Endothelial cell of umbilical vein (primary cell): Measurements from ENCODE around the gene AFAP1L2. TPM values are rescaled to one million over a fixed set of nuclear protein-coding genes. Genes with fewer than 3 reads are reported as not detected.

ENCODE experiments used
- BruUV-seq: library from RNA; stranded (reverse); fragments of 400-500 nt; replicated peaks from 2 replicates; lab custom pipeline; 2021; lab: Mats Ljungman, UMichigan
- CTCF ChIA-PET: fragments of 300-600, 350-600 bp; sonication (Branson Sonifier 250); formaldehyde crosslinking; loops from one replicate; lab custom pipeline; 2021; ENCODE audit warnings: antibody characterized with exemption, inconsistent platforms; lab: Charles Lee
- POLR2A ChIA-PET: fragments of 300-600, 350-600 bp; sonication (Branson Sonifier 250); formaldehyde crosslinking; loops from one replicate; lab custom pipeline; 2021; ENCODE audit warnings: antibody characterized with exemption, inconsistent platforms; lab: Charles Lee
- DNase-seq: peaks from one replicate; pipeline ENCODE4 v3.0.0-alpha.2; 2011; ENCODE audit warnings: low read depth, low spot score
- FAIRE-seq: peaks from 2 replicates; lab custom pipeline; 2011; peaks lifted over from hg19 to GRCh38; lab: Jason Lieb, UNC
- H2AFZ ChIP-seq: 2 replicates; pipeline ENCODE4 v1.6.0; 2012; ENCODE audit warnings: low read depth, low read length, control low read depth, inconsistent platforms
- H3K27ac ChIP-seq: 2 replicates; pipeline ENCODE4 v1.5.1; 2011; ENCODE audit warnings: low read depth, mild to moderate bottlenecking, control low read depth, low read length, moderate library complexity; ENCODE audit not compliant: insufficient read depth
- H3K27me3 ChIP-seq, 2 experiments: 2 replicates each; pipeline versions ENCODE4 v1.6.0 to v1.6.1; 2011; ENCODE audit warnings: low read length in 2 of 2, mixed read lengths in 1 of 2; ENCODE audit not compliant: control insufficient read depth in 2 of 2, insufficient read depth in 2 of 2
- H3K36me3 ChIP-seq, 2 experiments: 2 replicates in 1 of 2; 3 replicates in 1 of 2; pipeline ENCODE4 v1.5.1; 2011; ENCODE audit warnings: low read length in 2 of 2, mild to moderate bottlenecking in 1 of 2, moderate library complexity in 1 of 2; ENCODE audit not compliant: control insufficient read depth in 2 of 2, insufficient read depth in 2 of 2; ENCODE audit errors: extremely low read depth in 1 of 2
- H3K4me1 ChIP-seq: 3 replicates; pipeline ENCODE4 v1.5.1; 2011; ENCODE audit warnings: mild to moderate bottlenecking, low read length; ENCODE audit not compliant: control insufficient read depth, insufficient read depth; ENCODE audit errors: extremely low read depth
- H3K4me2 ChIP-seq: 2 replicates; pipeline ENCODE4 v1.6.1; 2011; ENCODE audit warnings: low read length, control low read depth, mixed read lengths; ENCODE audit not compliant: insufficient read depth
- H3K4me3 ChIP-seq, 3 experiments: fragments of 200-600 bp in 1 of 3; sonication (generic), shearing (Covaris generic) in 1 of 3; replicated peaks in 1 of 3; 2 replicates each; pipeline ENCODE4 v1.5.1; 2011 to 2016; ENCODE audit warnings: control low read depth in 3 of 3, low read length in 3 of 3, mild to moderate bottlenecking in 2 of 3, inconsistent platforms in 1 of 3, low read depth in 1 of 3, moderate library complexity in 1 of 3; ENCODE audit not compliant: insufficient read depth in 1 of 3
- H3K79me2 ChIP-seq: 2 replicates; pipeline ENCODE4 v1.6.0; 2012; ENCODE audit warnings: low read length, inconsistent platforms; ENCODE audit not compliant: control insufficient read depth, insufficient read depth
- H3K9ac ChIP-seq: replicated peaks from 2 replicates; pipeline ENCODE3; 2011; ENCODE audit warnings: low read length, control low read depth; ENCODE audit not compliant: insufficient read depth; ENCODE audit errors: extremely low read depth
- H3K9me1 ChIP-seq: replicated peaks from 3 replicates; pipeline ENCODE4 v1.6.0; 2011; ENCODE audit warnings: mild to moderate bottlenecking, low read length; ENCODE audit not compliant: control insufficient read depth, insufficient read depth; ENCODE audit errors: extremely low read depth
- H3K9me3 ChIP-seq: replicated peaks from 2 replicates; pipeline ENCODE4 v1.5.1; 2012; ENCODE audit warnings: low read length, inconsistent platforms; ENCODE audit not compliant: control insufficient read depth, insufficient read depth
- H4K20me1 ChIP-seq: replicated peaks from 2 replicates; pipeline ENCODE3; 2011; ENCODE audit warnings: mild to moderate bottlenecking, low read length; ENCODE audit not compliant: control insufficient read depth, insufficient read depth; ENCODE audit errors: extremely low read depth
- EZH2 ChIP-seq: IDR thresholded peaks from 2 replicates; pipeline ENCODE4 v1.6.1; 2012; ENCODE audit warnings: borderline replicate concordance, low read depth, mild to moderate bottlenecking, moderate library complexity, low read length, inconsistent platforms; ENCODE audit not compliant: severe bottlenecking
- FOS ChIP-seq: IDR thresholded peaks from 2 replicates; pipeline ENCODE4 v1.6.1; 2011; ENCODE audit warnings: mild to moderate bottlenecking, low read length, moderate library complexity, borderline replicate concordance; ENCODE audit not compliant: insufficient read depth
- GATA2 ChIP-seq: IDR thresholded peaks from 2 replicates; pipeline ENCODE4 v1.7.0; 2011; ENCODE audit warnings: low read depth, mild to moderate bottlenecking, moderate library complexity, mixed read lengths, low read length; ENCODE audit not compliant: insufficient read length, insufficient read depth
- JUN ChIP-seq: IDR thresholded peaks from 2 replicates; pipeline ENCODE4 v1.6.1; 2011; ENCODE audit warnings: borderline replicate concordance, low read depth; ENCODE audit not compliant: insufficient read length, insufficient read depth
- MYC ChIP-seq: IDR thresholded peaks from one replicate; pipeline ENCODE4 v1.6.1; 2011; ENCODE audit warnings: mild to moderate bottlenecking, low read depth, low read length
- POLR2A ChIP-seq: IDR thresholded peaks from 2 replicates; pipeline ENCODE4 v1.6.1; 2012; ENCODE audit warnings: low read depth, mild to moderate bottlenecking, control low read depth, low read length
- POLR2AphosphoS5 ChIP-seq: IDR thresholded peaks from 2 replicates; pipeline ENCODE4 v1.6.1; 2012; ENCODE audit warnings: low read depth, mild to moderate bottlenecking, control low read depth, low read length, moderate library complexity; ENCODE audit not compliant: insufficient read depth
- dilution Hi-C: fragments of 300-500 bp; cut with MboI; formaldehyde crosslinking; loops from one replicate; pipeline ENCODE4 v1.15.0; 2019; ENCODE audit warnings: low sequenced_read_pairs; ENCODE audit not compliant: extremely low pct_ligation_motif_present
- intact Hi-C: fragments of 100-400 bp; cut with micrococcal nuclease; formaldehyde crosslinking; loops from one replicate; pipeline ENCODE4 v1.10.0; 2022
- polyA plus RNA-seq, 4 experiments: library from polyadenylated mRNA; depleted of rRNA in 3 of 4; stranded (reverse) in 3 of 4; unstranded in 1 of 4; fragments of >200 nt; gene quantifications; 2 replicates each; pipeline versions ENCODE4 v1.2.1 to v1.2.3, GENCODE V29; 2011 to 2012; ENCODE audit warnings: missing spikeins in 1 of 4
- total RNA-seq: library from RNA; stranded (reverse); gene quantifications from 2 replicates; pipeline ENCODE4 v1.2.3, GENCODE V29; 2021
- TF ChIP-seq, protein P1 (sequence below), 2 donors: IDR thresholded peaks; 1 replicate in 1 of 2; 2 replicates in 1 of 2; pipeline ENCODE4 v1.5.1; 2011; ENCODE audit warnings: low read length in 2 of 2, mild to moderate bottlenecking in 2 of 2, moderate library complexity in 2 of 2, control low read depth in 1 of 2, inconsistent platforms in 1 of 2, low read depth in 1 of 2; ENCODE audit not compliant: insufficient read depth in 1 of 2; ENCODE audit errors: extremely low read depth in 1 of 2
- TF ChIP-seq, protein P2 (sequence below): IDR thresholded peaks from 2 replicates; pipeline ENCODE4 v1.6.1; 2011; ENCODE audit not compliant: insufficient read depth, insufficient read length

Gene AFAP1L2
- total and polyA plus RNA-seq, 2 donors (not counting 3 experiments of a cell fraction or from before 2014, with no cell fraction given): 0.90 to 4.1 TPM

GRCh38 chr10:114397651-114398145 lies 6.6 kb downstream of the AFAP1L2 start:
- Histone ChIP-seq H3K27me3 (peaks cover 84 to 88% of the 10 kb centered on the region in 2 experiments), H3K27ac (no peak overlapping the region), H3K4me2 (no peak overlapping the region), H3K9me1 (no peaks in the 10 kb centered on the region), H3K4me1 (peaks cover 9% of the 10 kb centered on the region), H2AFZ (no peak overlapping the region), H3K9ac (no peak overlapping the region), H3K79me2 (no peaks in the 10 kb centered on the region), H3K36me3 (no peaks in the 10 kb centered on the region), H3K9me3 (no peaks in the 10 kb centered on the region), H4K20me1 (no peaks in the 10 kb centered on the region), H3K4me3 (no peak overlapping the region)
- DNase-seq: no peak
- ChIA-PET POLR2A (no interaction called here), CTCF (interaction anchor here (0.8 to 2.5 kb wide), 5 partner anchors 10 to 93 kb away, joined by 3 to 13 read pairs (median 3); no protein-coding TSS in a partner anchor)
- no peak for FAIRE-seq
- dilution Hi-C loops: no loop called here
- TF ChIP-seq, protein P1, sequence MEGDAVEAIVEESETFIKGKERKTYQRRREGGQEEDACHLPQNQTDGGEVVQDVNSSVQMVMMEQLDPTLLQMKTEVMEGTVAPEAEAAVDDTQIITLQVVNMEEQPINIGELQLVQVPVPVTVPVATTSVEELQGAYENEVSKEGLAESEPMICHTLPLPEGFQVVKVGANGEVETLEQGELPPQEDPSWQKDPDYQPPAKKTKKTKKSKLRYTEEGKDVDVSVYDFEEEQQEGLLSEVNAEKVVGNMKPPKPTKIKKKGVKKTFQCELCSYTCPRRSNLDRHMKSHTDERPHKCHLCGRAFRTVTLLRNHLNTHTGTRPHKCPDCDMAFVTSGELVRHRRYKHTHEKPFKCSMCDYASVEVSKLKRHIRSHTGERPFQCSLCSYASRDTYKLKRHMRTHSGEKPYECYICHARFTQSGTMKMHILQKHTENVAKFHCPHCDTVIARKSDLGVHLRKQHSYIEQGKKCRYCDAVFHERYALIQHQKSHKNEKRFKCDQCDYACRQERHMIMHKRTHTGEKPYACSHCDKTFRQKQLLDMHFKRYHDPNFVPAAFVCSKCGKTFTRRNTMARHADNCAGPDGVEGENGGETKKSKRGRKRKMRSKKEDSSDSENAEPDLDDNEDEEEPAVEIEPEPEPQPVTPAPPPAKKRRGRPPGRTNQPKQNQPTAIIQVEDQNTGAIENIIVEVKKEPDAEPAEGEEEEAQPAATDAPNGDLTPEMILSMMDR (IDR thresholded peaks at IDR 0.05; ENCODE audit: extremely low read depth in 1 of 2, insufficient read depth in 1 of 2, low read depth in 1 of 2, low read length in 2 of 2): no peak
- no peak for TF ChIP-seq POLR2A
- TF ChIP-seq FOS: no peak
- no peak for TF ChIP-seq EZH2
- TF ChIP-seq JUN: no peak
- TF ChIP-seq GATA2: no peak
- TF ChIP-seq POLR2AphosphoS5: no peak
- TF ChIP-seq, protein P2, sequence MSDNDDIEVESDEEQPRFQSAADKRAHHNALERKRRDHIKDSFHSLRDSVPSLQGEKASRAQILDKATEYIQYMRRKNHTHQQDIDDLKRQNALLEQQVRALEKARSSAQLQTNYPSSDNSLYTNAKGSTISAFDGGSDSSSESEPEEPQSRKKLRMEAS: no peak
- no peak for TF ChIP-seq MYC
- no TSS peak for BruUV-seq
- intact Hi-C loops: no loop called here
